Lower lobe of right lung (tissue), 2 donors: ENCODE results near the gene JARID2. TPM values are rescaled to one million over a fixed set of nuclear protein-coding genes. Genes with fewer than 3 reads are reported as not detected.
A peak's percentile ranks its signal among the peaks of the same experiment; 100 is the strongest.

Source experiments
- ATAC-seq, 2 donors: fragments of 200-7000 bp; cut with Tn5 transposase; one replicate each; pipeline ENCODE4 v1.9.1; 2020 to 2022; ENCODE audit warnings: mild to moderate bottlenecking in 2 of 2, moderate library complexity in 2 of 2
- DNase-seq: peaks from one replicate; pipeline ENCODE4 v3.0.0-alpha.2; 2020
- H3K27ac ChIP-seq: fragments of 200-600 bp; one replicate; pipeline ENCODE4 v1.8.0; 2022
- H3K27me3 ChIP-seq: fragments of 200-600 bp; one replicate; pipeline ENCODE4 v1.8.0; 2022; ENCODE audit warnings: low read depth
- H3K36me3 ChIP-seq: fragments of 200-600 bp; one replicate; pipeline ENCODE4 v1.8.0; 2022; ENCODE audit warnings: mild to moderate bottlenecking
- H3K4me1 ChIP-seq: fragments of 200-600 bp; one replicate; pipeline ENCODE4 v1.8.0; 2022
- H3K4me3 ChIP-seq: fragments of 200-600 bp; one replicate; pipeline ENCODE4 v1.8.0; 2022; ENCODE audit warnings: mild to moderate bottlenecking
- H3K9me3 ChIP-seq: fragments of 200-600 bp; one replicate; pipeline ENCODE4 v1.8.0; 2022
- CTCF ChIP-seq: fragments of 200-600 bp; IDR thresholded peaks from one replicate; pipeline ENCODE4 v1.8.0; 2022; ENCODE audit warnings: antibody characterized with exemption, mild to moderate bottlenecking
- intact Hi-C: fragments of 100-400 bp; cut with DNase I; formaldehyde crosslinking; loops from one replicate; pipeline ENCODE4 v1.11.0; 2022
- total RNA-seq: library from RNA; stranded (reverse); fragmentation: NEBNext Ultra II Directional; extraction: Animal tissue kit (Norgen Biotek cat#: 25700); gene quantifications from one replicate; pipeline ENCODE4 v1.2.1, GENCODE V29; 2021
- donor health status: DM: no; HTN: yes; CAD: no; lungs with severe emphysema.

Gene JARID2
- total RNA-seq, 1 donor from 2014 or later = 16.0 TPM

- Histone ChIP-seq H3K36me3 (no peaks in the 10 kb centered on the region), H3K9me3 (no peaks in the 10 kb centered on the region), H3K27ac (no peak overlapping the region), H3K4me3 (no peak overlapping the region), H3K4me1 (peaks cover 33% of the 10 kb centered on the region), H3K27me3 (no peaks in the 10 kb centered on the region)
- DNase-seq (no peak), ATAC-seq (no peak)
- TF ChIP-seq CTCF = no peak
- intact Hi-C loops = no loop called here
Observed at GRCh38 chr6:15396808-15397207, 150.9 kb downstream of the JARID2 start.

GRCh38 chr6:15398633-15399275 lies 152.9 kb downstream of the JARID2 start:
- Histone ChIP-seq H3K27me3 (no peaks in the 10 kb centered on the region), H3K4me1 (peaks cover 38% of the 10 kb centered on the region), H3K27ac (no peak overlapping the region), H3K4me3 (no peak overlapping the region), H3K36me3 (no peaks in the 10 kb centered on the region), H3K9me3 (no peaks in the 10 kb centered on the region)
- intact Hi-C loops = no loop called here
- no peak for TF ChIP-seq CTCF
- no peak for ATAC-seq
- no peak for DNase-seq

DNA sequence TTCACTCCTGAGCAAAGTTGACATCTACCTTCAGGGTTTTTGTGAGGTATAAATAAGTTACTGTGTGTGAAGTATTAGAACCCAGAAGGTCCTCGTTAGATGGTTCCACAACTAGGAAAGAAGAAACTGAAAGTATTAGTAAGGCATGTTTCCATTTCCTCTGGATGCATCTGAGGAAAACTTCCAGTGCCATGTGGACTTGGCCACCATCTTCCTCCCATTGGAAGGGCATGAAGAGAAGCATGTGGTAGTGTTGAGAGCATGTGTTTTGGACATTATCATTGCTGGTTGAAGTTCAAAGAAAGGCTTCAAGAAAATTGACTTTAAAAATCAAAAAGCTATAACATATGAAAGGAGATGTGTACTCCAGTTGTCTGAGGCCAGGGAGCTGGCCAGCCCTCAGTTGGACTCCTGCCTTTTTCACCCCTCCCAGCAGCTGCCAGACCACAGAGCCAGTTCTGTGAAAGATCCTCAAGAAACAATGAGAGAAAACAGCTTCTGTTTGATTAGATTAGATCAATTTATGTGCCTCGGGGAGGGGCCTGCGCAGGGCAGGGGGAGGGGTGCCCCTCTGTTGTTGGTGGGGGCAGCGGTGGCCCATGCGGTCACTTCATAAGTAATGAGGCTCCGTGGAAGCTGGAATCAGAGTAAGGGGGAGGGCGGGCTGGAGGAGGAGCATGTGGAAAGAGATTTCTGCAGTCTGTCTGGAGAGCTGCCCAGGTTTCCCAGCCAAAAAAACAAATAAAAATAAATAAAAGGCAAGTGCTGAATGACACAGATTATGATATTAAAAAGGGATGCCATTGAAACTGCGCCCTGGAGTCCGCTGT lies 154.0 kb downstream of the JARID2 start:
- Histone ChIP-seq H3K27me3 (no peaks in the 10 kb centered on the region), H3K4me3 (peak overlapping the region; percentile 39), H3K4me1 (peaks cover 43% of the 10 kb centered on the region), H3K9me3 (no peaks in the 10 kb centered on the region), H3K27ac (peak overlapping the region; percentile 19), H3K36me3 (no peaks in the 10 kb centered on the region)
- DNase-seq (peak; percentile 74), ATAC-seq (peak; percentile 85 to 87)
- TF ChIP-seq CTCF = no peak
- intact Hi-C loops = no loop called here

- peak overlapping the region; percentile 39 for H3K4me3 ChIP-seq
- DNase-seq (peak; percentile 65), ATAC-seq (peak; percentile 69 to 77)
- peaks cover 43% of the 10 kb centered on the region for H3K4me1 ChIP-seq
- no peak overlapping the region for H3K27ac ChIP-seq
- no peaks in the 10 kb centered on the region for H3K36me3 ChIP-seq
- no peak for TF ChIP-seq CTCF
- intact Hi-C loops = no loop called here
- no peaks in the 10 kb centered on the region for H3K27me3 ChIP-seq
- H3K9me3 ChIP-seq = no peaks in the 10 kb centered on the region
Observed at GRCh38 chr6:15400572-15401004, 154.7 kb downstream of the JARID2 start.

- Histone ChIP-seq H3K9me3 (no peaks in the 10 kb centered on the region), H3K27ac (no peak overlapping the region), H3K4me3 (no peak overlapping the region), H3K4me1 (peaks cover 43% of the 10 kb centered on the region), H3K27me3 (no peaks in the 10 kb centered on the region), H3K36me3 (no peaks in the 10 kb centered on the region)
- DNase-seq (no peak), ATAC-seq (no peak)
- TF ChIP-seq CTCF = no peak
- intact Hi-C loops = no loop called here
Observed at GRCh38 chr6:15401120-15401519, 155.3 kb downstream of the JARID2 start.
